DMS53 (cell line): ENCODE measurements around the gene EXOC4.

Experiments
- DNase-seq: peaks from one replicate; lab custom pipeline; 2025; lab: John Stamatoyannopoulos, UW

Gene EXOC4

DNA sequence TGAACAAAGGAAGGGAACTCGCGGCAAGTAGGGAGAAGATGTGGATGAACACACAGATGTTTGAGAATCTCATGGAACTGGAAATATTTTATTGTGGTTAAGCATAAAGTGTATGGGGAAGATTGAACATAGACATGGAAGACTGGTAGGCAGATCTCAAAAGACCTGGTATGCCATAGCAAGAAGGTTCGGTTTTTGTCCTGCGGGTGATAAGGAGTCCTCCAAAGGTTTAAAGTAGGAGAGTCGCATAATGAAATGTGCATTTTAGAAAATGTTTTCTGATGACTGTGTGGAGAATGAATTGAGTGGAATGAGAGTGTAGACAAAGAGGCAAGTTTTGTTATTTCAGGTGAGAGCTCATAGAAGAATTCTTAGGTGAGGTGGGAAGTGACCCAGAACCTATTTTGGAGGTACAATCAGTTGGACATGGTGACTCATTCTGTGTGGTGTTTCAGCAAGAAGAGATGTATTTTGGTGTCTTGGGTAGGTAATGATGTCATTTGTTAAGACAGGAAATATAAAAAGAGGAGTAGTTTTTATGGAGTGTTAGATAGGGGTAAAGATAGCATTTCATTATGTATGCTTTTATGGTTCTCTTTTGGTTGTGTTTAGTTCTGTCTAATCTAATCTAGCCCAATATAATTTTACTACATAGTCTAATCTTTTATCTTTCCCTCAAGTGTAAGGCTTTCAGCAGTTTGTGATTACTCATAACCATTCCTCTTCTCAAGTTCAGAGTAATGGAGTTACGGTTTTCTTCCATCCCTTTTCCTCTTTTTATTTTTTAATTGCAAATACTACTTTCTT lies 239.2 kb downstream of the EXOC4 start:
- no peak for DNase-seq

- no peak for DNase-seq
Measured at GRCh38 chr7:133497061-133497460, 244.2 kb downstream of the EXOC4 start.

GRCh38 chr7:133501771-133502170 lies 248.9 kb downstream of the EXOC4 start:
- DNase-seq, result no peak

DNA sequence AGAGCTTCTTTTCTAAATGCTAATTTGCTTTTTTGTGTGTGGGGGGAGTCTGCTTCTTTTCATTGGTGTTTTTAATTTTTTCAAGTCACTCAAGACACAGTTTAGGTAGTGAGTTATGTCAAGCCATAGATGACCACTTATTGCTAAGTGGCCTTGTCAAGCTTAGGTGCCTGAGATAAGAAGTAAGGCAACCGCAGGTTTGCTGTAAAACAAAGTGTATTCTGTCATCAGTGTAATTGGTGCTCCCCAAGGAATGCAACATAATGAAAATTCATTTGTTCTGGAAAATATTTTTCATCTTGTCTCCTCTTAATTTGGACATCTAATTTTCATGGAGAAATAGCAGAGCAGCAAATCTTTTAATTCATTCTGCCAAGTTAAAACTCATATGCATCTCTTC lies 249.6 kb downstream of the EXOC4 start:
- DNase-seq, result no peak

DNA sequence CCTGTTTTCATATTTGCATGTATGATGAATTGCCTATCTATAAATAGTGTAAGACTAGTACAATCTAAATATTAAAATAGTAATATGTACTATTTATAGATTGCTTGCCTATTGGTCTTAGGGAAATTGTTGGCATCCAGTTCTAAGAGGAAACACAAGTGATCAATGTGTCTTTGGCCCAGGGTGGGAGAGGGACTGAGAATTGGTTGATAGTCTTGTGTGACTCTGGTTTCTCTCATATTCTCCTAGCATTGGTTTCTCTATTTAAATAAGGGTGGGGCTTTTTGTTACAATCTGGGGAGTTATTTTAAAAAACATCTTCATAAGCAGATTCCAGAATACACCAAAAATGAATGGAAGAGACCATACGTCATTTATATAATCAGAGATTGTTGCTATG lies 250.1 kb downstream of the EXOC4 start:
- DNase-seq, result no peak

DNA sequence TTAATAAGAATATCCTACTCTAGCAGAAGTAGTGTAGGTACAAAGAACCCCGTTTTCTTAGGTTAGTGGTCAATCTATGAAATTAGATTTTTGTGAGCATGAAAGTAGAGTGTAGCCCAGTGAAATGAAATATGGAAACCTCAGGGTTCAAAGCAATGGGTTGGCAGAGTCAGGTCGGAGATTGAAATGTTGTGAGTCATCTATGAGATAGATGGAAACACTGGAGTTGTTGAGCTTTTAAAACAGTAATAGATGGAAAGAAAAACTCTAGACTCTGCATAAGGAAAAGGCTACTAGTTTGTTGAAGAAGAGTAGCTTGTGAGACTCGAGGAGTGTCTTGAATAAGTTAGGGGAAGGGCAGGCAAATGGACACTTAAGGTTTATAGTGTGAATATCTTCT lies 251.9 kb downstream of the EXOC4 start:
- DNase-seq, result no peak

GRCh38 chr7:133509822-133510221 lies 256.9 kb downstream of the EXOC4 start:
- no peak for DNase-seq

DNA sequence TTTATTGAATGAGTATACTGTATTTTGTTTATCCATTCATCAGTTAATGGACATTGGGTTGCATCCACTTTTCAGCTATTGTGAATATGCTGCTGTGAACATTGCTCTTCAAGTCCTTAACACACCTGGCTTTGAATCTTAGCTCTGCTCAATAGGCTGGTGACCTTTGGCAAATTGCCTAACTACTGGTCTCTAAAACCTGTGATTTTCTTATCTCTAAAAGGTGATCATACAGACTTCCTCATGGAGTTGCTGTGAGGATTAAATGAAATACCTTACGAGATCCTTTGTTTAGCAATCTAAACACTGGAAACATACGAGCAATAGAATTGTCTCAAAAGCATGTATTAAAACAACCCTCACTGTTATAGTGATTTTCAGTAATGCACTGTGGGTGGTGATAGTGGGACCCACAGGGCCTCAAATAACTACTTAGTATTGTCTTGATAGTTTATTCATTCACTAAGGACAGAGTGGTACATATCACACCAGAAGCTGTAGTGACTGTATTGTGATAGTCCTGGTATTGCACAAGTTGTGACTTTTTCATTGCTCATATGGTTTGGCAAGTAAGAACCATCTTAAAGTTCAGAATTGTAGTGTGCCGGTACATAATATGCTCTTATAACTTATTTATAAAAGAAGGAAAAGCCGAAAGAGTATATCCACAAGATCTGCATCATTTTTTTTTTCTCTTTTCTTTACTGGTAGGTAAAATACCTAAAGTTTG lies 257.6 kb downstream of the EXOC4 start:
- DNase-seq, result no peak

GRCh38 chr7:133511252-133511651 lies 258.4 kb downstream of the EXOC4 start:
- DNase-seq, result no peak

GRCh38 chr7:133511708-133512107 lies 258.8 kb downstream of the EXOC4 start:
- DNase-seq, result no peak

GRCh38 chr7:133512560-133512959 lies 259.7 kb downstream of the EXOC4 start:
- DNase-seq, result no peak

GRCh38 chr7:133513608-133514007 lies 260.7 kb downstream of the EXOC4 start:
- DNase-seq, result peak; percentile 10

DNA sequence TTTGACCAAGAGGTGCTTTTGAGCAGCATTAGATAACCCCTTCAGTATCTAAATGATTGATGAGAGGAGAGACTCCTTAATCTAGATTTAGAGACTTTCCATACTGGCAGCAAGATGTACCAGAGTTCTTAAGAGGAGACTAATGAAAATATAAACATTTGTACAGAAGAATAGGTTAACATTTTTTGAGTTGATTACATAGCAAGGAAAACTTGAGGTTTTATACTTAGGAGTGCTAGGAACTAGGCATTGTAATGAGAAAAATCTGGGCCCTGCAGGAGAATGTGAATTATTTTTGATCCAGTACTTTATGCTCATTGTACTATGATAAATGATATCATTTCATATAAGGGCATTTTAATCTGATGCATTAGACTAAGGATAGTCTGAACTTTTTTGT lies 261.7 kb downstream of the EXOC4 start:
- no peak for DNase-seq

- DNase-seq, result peak; percentile 49
Measured at GRCh38 chr7:133517766-133518165, 264.9 kb downstream of the EXOC4 start.

- DNase-seq, result no peak
Measured at GRCh38 chr7:133518718-133519117, 265.8 kb downstream of the EXOC4 start.

GRCh38 chr7:133520248-133520647 lies 267.4 kb downstream of the EXOC4 start:
- no peak for DNase-seq

DNA sequence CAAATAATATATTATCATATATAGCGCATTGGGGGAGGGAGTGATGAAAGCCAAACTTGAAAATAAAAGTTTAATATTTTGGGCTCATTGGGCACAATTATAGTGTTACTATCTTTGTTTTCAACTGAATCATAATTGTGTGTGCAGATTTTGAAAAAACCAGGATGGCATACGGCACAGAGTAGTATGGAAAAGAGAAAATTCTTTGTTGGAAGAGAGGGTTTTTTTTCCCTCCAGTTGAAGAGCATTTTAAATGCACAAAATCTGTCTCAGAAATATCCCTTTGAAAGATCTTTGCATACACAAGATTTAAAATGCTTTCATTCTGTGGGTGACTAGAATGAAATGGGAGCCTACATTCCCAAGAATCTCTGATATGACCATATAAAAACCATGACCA lies 269.6 kb downstream of the EXOC4 start:
- no peak for DNase-seq

DNA sequence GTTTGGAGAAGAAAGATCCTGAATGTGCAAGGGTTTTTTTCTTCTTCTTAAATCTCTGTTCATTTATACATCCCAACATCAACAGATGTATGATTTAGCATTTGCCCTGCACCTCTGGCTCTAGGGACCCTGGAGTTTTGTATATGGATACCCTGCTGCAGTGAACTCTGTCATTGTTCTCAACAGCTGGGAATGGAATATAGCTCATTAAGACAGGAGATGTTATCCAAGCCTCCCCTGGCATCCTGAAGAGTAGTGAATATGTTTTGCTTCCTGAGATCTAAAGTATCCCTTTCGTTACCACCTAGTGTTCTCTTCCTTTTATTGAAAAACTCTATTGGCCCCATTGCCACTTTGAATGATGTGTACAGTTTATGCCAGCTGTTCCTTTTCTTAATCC lies 275.9 kb downstream of the EXOC4 start:
- DNase-seq, result peak; percentile 16

DNA sequence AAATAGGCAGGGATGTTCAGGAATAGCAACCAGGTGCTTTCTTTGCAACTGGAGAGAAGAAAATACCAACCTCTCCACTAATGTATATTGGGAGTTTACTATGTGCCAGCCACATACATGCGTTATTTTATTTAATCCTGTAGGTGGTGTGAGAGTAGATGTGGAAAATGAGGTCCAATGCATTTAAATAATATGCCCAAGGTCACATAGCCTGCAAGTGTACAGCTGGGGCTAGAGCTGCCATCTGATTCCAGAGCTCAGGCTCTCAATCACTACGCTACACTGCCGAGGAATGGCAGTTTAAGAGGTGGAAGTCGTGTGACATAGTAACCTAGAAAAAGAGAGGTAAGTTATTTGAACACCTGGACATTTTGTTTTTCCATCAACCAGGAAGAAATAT lies 277.0 kb downstream of the EXOC4 start:
- DNase-seq, result peak; percentile 95

DNA sequence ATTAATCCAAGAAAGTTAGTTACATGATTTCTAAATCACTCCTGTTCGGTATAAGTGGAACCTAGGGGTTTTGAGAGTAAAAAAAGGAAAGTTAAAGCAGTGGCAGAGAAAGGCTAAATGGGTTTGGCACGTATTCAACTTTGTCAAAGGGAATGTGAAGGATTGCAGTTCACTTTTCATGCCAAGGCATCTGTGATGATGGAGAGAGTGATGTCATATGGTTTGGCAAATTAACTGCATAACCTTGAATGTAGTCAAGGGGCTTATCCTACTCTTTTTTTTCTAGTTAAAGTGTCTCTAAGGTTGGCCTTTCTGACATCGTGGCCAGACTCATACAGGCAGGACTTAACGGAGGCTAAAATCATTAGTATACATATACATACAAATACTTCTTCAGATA lies 277.8 kb downstream of the EXOC4 start:
- DNase-seq, result peak; percentile 57

- DNase-seq, result no peak
Measured at GRCh38 chr7:133534816-133535215, 281.9 kb downstream of the EXOC4 start.

GRCh38 chr7:133535308-133535707 lies 282.4 kb downstream of the EXOC4 start:
- DNase-seq, result no peak

- DNase-seq, result no peak
Measured at GRCh38 chr7:133536450-133536849, 283.6 kb downstream of the EXOC4 start.

DNA sequence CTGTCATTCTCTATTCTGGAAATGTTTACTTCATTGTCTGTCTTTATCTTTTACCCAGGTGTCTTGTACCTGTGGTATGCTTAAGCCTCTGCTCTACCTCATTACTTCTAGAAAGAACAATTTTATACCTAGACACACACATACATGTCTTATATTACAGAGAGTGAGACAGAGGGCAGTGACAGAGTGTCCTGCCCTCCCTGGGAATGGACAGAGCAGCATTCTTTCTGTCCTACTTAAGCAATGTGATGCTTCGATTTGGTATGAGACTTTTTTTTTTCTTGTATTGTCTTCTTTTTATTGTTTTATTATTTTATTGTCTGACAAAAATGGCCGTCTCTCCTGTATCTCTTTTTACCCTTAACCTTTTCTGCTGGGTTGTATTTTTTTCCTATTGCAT lies 286.1 kb downstream of the EXOC4 start:
- no peak for DNase-seq
